ENCODE results near the gene TBKBP1. TPM values are rescaled to one million over a fixed set of nuclear protein-coding genes. Genes with fewer than 3 reads are reported as not detected.

TBKBP1 gene
- total and polyA plus RNA-seq, 9 of the 15 experiments (the other 6 are each of a cell fraction or from before 2014, with no cell fraction given), result 0.03 to 15.6 (median 6.8) TPM

DNA sequence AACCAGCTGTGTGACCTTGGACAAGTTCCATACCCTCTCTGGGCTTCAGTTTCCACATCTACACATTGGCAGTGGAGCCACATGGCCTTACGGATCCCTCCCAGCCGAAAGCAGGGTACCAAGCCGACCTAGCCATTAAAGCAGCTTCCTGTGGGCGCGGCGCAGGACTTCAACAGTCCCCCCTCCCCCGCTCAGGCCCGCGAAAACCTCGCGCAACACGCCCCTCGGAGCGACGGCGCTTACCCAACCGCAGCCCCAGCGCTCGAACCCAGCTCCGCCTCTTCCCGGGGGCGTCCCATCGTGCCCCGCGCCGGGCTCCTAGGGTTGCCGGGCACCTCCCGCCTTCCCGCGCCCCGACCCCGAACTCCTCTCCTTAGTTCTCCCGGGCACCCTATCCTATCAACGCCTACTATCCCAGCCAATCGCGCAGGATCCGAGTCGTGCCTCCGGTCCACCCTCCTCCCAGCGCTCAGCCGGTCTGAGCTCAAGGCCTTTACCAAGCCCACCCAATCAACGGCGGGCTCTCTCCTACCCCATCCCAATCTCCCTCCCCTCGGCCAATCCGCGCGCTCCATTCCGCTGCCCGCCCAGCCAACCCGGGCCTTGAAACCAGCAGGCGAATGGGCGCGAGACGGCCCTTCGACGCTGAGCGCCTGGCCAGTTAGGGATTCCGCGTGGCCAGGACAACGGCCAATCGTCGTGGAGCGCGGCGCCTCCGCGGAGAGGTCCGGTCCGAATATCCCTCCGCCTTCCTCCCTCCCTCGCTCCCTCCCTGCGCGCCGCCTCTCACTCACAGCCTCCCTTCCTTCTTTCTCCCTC lies 44.6 kb upstream of the TBKBP1 start, which contains the start of gene KPNB1 (continued):
- TF ChIP-seq KDM4B (IDR thresholded peaks at IDR 0.05; ENCODE audit: borderline replicate concordance in 2 of 2, low read depth in 1 of 2), result peak in 1 of 2 experiments; percentile 85; a peak in 2 of 4 replicates
- no peak for TF ChIP-seq WHSC1 (IDR thresholded peaks at IDR 0.05; ENCODE audit: low read length)
- TF ChIP-seq, protein P1, sequence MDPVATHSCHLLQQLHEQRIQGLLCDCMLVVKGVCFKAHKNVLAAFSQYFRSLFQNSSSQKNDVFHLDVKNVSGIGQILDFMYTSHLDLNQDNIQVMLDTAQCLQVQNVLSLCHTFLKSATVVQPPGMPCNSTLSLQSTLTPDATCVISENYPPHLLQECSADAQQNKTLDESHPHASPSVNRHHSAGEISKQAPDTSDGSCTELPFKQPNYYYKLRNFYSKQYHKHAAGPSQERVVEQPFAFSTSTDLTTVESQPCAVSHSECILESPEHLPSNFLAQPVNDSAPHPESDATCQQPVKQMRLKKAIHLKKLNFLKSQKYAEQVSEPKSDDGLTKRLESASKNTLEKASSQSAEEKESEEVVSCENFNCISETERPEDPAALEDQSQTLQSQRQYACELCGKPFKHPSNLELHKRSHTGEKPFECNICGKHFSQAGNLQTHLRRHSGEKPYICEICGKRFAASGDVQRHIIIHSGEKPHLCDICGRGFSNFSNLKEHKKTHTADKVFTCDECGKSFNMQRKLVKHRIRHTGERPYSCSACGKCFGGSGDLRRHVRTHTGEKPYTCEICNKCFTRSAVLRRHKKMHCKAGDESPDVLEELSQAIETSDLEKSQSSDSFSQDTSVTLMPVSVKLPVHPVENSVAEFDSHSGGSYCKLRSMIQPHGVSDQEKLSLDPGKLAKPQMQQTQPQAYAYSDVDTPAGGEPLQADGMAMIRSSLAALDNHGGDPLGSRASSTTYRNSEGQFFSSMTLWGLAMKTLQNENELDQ (CRISPR knock-in tag; IDR thresholded peaks at IDR 0.05; ENCODE audit: borderline replicate concordance), result no peak
- no peak; the same call in 1 of the 2 replicates for TF ChIP-seq TAF7 (tag; IDR thresholded peaks at IDR 0.05)
- no peak for TF ChIP-seq STAT5B (CRISPR knock-in tag; IDR thresholded peaks at IDR 0.05)
- TF ChIP-seq BRCA1 (IDR thresholded peaks at IDR 0.05), result no peak
- TF ChIP-seq BRCA1 (CRISPR knock-in tag; IDR thresholded peaks at IDR 0.05), result no peak
- no peak for TF ChIP-seq ZNF699 (CRISPR knock-in tag; IDR thresholded peaks at IDR 0.05; ENCODE audit: insufficient replicate concordance)
- TF ChIP-seq MYBL2 (IDR thresholded peaks at IDR 0.05; ENCODE audit: low read depth), result peak; percentile 69
- no peak for TF ChIP-seq MYBL2 (CRISPR knock-in tag; IDR thresholded peaks at IDR 0.05; ENCODE audit: borderline replicate concordance)
- TF ChIP-seq CHCHD3 (CRISPR knock-in tag; IDR thresholded peaks at IDR 0.05), result 0 out of 2 replicates have a peak, but pooled peaks have one; percentile 68
- TF ChIP-seq MYNN (IDR thresholded peaks at IDR 0.05), result no peak; the same call in none of the 2 replicates
- no peak for TF ChIP-seq MYNN (CRISPR knock-in tag; IDR thresholded peaks at IDR 0.05)
- 0 out of 2 replicates have a peak, but pooled peaks have one; percentile 43 for TF ChIP-seq GABPA (tag; conservative IDR thresholded peaks at IDR 0.05; ENCODE audit: low read depth)
- no peak for TF ChIP-seq ZSCAN29 (IDR thresholded peaks at IDR 0.05)
- no peak for TF ChIP-seq HEY1 (CRISPR knock-in tag; IDR thresholded peaks at IDR 0.05; ENCODE audit: borderline replicate concordance)
- TF ChIP-seq, protein P2, sequence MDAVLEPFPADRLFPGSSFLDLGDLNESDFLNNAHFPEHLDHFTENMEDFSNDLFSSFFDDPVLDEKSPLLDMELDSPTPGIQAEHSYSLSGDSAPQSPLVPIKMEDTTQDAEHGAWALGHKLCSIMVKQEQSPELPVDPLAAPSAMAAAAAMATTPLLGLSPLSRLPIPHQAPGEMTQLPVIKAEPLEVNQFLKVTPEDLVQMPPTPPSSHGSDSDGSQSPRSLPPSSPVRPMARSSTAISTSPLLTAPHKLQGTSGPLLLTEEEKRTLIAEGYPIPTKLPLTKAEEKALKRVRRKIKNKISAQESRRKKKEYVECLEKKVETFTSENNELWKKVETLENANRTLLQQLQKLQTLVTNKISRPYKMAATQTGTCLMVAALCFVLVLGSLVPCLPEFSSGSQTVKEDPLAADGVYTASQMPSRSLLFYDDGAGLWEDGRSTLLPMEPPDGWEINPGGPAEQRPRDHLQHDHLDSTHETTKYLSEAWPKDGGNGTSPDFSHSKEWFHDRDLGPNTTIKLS (IDR thresholded peaks at IDR 0.05; ENCODE audit: borderline replicate concordance, low read depth), result peak; percentile 71; the same call in 1 of the 2 replicates
- no peak for TF ChIP-seq PHTF2 (CRISPR knock-in tag; IDR thresholded peaks at IDR 0.05)
- no peak for TF ChIP-seq CREBBP (IDR thresholded peaks at IDR 0.05; ENCODE audit: low read depth, low read length)
- no peak for TF ChIP-seq ZNF133 (CRISPR knock-in tag; IDR thresholded peaks at IDR 0.05)
- TF ChIP-seq RCOR1 (IDR thresholded peaks at IDR 0.05; ENCODE audit: borderline replicate concordance in 1 of 2, low read depth in 2 of 2, low read length in 2 of 2), result peak; percentile 58 to 80; a peak in 3 of 4 replicates
- no peak for TF ChIP-seq MED1 (CRISPR knock-in tag; IDR thresholded peaks at IDR 0.05; ENCODE audit: borderline replicate concordance)
- peak; percentile 73 for TF ChIP-seq CREB1 (IDR thresholded peaks at IDR 0.05)
- TF ChIP-seq CREB1 (CRISPR knock-in tag; IDR thresholded peaks at IDR 0.05), result peak; percentile 90
- no peak for TF ChIP-seq ZNF695 (CRISPR knock-in tag; IDR thresholded peaks at IDR 0.05)
- TF ChIP-seq SIX5 (IDR thresholded peaks at IDR 0.05; ENCODE audit: borderline replicate concordance in 1 of 2, insufficient read depth in 1 of 2, low read depth in 1 of 2, low read length in 2 of 2), result no peak
